HG03342 (cell line): ENCODE results near the gene ARRB1.
A peak's percentile ranks its signal among the peaks of the same experiment; 100 is the strongest.
"Not testable (repeated sequence)": the region's sequence is repeated elsewhere in the genome, so short reads cannot be mapped to it uniquely, and the experiment has no call there.

Experiments used
- ATAC-seq: cut with Tn5 transposase; IDR thresholded peaks from one replicate; pipeline ENCODE4 v1.9.1; 2021; ENCODE audit warnings: mild to moderate bottlenecking, moderate library complexity; ENCODE audit not compliant: unreplicated experiment

ARRB1 gene

DNA sequence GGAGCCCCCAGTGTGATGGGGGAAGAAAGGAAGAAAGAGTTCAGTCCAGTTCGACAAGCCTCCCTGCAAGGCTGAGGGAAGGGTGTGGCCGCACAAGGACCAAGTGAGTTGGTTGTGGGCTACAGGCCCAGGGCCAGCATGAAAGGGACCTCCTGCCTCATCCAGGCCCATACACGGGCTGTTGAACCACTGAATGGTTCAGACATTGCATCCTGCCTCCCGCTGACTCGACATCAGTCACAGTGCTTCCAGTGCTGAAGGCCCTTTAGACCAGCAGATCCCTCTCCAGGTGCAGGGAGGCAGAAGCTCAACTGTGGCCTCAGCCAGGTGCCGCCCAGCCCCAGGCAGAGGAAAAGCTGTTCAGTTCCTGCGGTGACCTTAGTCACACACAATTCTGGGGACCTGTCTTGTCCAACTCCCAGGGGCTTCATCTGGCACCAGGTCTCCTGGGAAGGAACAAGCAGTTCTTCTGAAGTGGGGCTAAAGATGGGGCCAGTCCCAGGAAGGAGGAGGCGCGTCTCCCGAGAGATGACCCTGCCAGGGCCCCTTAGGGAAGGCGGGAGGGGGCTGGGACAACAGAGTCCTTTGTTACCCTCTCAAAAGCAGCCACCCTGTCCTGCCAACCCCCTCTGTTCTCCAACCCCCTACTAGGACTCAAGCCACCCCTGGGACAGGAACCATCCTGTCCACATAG is 6.6 kb downstream of the ARRB1 start:
- ATAC-seq, result no peak

DNA sequence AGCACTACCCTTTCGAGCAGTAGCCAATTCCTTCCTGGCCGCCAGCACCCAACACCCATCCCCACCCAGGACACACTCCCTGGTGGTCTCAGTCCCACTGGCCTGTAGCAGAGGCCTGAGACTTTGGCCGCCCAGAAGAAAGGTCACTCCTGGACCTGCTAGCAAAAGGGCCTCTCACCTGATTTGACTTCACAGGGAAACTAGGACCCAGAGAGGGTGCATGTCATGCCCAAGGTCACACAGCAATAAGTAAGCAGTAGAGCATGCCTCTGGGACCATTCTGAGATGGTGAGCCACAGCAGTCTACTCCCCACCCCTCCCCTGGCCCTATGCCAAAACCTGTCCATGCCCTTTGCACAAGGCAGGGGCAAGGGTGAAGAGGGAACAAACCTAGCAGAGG is 7.3 kb downstream of the ARRB1 start:
- ATAC-seq, result no peak

DNA sequence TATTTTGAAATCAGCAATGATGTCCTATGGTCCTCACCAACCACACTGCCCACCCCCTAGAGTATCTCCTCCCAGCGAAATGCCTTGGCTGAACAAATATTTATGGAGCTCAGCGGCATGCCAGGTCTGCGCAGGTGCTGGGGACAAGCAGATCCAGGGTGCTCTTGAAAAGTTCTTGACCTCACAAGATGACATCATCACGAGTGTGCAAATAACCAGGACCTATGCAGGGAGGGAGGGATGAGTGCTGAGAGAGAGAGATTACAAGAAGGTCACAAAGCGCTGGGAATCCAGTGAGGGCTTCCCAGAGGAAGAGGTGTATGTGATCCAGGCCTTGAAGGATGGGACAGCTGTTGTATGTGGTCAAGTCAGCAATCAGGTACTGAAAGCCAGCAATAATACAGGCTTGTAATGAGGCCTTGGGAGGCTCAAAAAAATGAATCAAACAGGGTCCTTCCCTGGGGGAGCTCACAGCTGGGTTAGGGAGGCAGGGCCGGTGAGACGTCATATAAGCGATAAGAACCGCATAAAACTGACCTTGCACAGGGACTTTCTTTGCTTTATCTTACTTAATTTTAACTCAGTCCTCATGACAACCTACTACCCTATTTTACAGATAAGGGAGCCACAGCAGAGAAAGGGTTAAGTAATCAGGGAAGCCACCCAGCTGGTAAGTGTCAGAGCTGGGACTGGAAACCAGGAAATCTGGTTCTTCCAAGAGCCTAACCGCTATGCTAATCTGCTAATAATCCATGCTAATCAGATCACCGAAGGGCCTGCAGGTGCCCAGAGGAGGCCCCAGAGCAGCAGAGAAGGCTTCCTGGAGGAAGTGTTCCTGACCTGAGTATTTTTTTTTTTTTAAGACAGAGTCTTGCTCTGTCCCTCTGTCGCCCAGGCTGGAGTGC is 8.2 kb downstream of the ARRB1 start:
- ATAC-seq, result no peak

DNA sequence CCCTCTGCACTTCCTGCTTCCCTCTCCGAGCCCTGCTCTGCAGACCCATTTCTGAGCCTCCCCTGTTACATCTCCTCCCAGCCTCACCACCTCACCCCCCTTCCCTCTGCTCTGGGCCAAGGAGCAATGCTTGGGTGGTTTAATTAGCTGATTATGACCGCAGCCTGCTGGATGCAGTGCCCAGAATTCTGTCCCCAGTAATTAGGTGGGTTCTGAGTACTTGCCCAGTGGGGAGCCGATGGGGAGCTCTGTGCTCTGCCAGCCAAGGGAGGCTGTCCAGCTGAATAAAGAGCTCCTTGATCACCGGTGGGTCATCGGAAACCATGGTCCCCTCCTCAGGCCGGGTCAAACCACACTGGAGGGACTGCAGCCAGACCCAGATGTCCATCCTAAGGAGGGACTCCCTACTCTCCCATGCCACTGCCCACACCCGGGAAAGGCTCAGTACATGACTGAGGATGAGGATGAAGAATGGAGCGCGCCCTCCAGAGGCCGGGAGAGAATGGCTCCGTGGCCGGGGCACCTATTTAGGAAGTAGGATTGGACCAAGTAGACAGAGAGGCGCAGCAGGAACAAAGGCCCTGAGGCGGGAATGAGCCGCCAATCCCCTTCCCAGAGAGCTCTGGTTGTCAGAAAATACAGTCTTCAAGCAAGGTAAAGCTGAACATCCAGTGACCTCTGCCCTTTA is 9.1 kb downstream of the ARRB1 start:
- ATAC-seq, result no peak

DNA sequence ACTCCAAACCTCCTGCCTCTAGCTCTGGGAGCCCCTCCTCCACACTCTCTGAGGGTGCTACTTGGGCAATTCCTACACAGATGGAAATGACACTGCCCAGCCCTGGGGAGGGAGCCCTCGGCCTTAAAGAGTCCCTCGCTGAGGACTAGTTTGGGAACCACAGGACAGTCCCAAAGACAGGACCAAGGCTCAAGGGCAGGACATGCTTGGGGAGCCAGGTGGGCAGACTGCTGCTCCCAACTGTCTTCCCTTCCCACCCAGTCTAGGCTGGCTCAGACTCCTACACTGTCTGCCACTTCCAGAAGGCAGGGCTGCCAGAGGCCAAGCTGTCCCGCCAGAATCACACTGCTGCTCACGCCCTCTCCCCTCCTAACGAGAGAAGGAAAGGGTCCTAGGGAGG is 9.8 kb downstream of the ARRB1 start:
- no peak for ATAC-seq

DNA sequence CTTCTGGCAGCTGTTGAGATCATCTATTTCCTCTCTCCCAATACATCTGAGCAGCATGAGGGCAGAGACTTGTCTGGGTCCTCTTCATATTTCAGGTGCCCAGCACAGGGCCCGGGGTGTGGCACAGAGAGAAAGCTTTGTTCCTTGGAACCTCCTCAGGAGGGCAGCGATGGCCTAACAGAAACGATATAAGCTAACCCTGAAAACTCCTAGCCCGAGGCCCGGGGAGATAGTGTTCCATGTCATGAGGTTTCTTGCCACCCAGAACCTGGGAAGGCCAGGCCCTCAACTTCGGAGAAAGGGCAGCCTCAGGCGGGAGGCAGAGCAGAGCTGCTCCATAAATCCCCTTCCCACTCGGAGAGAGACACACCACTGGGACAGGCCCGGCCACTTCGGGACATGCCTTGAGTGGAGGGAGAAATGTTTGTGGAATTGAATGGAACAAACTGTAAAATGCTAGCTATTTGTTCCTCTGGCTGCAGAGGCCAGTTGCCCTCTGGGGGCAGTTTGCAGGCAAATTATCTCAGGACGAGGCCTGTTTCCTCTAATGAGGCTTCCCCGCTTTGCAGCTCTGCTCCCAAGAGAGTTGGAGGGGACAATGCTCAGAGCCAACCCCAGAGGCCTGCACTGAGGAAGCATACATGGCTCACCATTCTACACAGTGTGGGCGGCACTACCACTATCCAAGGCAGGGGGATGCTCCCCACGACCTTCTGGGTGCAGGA is 11.6 kb downstream of the ARRB1 start:
- ATAC-seq, result peak; percentile 13

DNA sequence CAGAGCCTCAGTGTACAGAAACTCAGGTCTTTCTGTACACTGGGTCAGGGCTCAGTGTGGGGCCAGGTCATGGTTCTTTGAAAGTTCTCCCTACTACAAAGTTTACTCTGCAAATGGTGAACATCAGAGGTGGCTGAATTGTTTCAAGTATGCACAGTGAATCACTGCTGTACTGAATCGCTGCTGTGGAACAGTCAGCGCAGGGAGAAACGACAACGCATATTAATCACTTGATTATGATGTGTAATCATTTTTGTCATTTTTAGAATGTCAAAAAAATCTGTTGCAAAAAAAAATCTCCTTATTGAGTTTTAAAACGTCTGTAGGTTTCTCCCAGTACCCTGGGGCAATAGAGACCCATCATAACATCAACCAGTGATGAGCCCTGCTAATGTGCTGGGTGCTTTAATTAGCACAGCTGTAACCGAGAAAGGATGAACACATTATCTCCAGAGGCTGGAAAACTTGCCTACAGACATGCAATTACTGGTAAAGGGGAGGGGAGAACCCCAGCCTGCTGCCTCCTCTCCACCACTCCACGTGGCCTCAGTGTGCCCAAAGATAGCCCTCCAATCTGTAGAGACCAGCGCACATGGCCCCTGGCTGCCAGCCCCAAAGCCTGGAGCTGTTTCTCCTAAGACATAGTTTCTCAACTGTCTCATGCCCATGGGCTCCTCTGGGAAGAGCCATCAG is 12.8 kb downstream of the ARRB1 start:
- ATAC-seq, result no peak

DNA sequence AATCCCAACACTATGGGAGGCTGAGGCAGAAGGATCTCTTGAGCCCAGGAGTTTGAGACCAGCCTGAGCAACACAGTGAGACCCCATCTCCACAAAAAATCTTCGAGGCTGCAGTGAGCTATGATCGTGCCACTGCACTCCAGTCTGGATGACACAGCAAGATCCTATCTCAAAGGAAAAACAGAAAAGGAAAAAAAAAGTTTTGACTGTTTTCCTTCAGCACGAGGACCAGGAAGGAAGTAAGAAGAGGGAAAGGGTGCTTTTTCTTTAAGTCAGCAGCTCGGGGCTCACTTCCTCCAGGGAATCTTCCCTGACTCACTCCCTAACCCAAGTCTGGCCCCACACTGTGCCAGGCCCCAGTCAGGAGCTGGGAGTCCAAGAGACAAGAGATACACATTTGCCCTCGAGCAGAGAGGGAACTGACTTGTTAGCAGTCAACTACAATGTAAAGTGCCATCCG is 14.2 kb downstream of the ARRB1 start:
- ATAC-seq, result no peak

DNA sequence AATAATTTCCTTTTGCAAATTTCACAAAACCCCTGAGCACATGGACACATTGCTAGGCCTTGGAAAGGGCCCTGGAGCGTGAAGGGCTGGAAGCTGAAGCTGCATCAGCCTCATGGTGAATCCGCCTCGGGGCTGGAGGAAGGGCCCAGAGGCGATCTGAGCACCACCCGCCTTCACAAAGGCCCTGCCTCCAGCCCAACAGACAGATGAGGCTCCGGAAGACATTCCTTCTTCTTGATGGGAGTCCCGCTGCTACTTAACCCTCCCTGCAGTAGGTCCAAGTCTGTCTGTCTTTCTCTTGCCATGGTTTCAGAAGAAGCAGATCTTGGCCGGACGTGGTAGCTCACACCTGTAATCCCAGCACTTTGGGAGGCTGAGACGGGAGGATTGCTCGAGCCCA is 16.5 kb downstream of the ARRB1 start:
- no peak for ATAC-seq

DNA sequence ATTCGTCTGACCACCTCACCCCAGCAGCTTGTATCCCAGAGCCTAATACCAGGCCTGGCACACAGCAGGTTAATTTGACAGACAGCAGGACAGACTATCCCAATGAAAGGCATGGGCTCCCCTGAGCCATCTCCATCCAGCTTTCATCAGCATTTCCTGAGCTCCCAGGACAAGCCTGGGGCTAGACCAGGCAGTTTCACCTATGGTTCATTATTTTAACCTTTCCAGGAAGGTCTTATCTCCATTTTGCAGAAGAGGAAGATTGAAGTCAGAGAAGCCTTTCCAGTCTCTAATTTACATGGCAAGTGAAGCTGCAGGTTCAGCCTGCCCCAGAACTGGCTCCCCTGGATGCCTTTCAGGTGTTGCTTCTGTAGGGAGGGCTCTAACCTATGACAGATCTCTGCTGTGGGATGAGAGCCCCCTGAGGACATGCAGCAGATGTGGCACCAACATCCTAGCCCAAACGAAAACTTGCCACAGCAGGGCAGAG is 17.0 kb downstream of the ARRB1 start:
- no peak for ATAC-seq

DNA sequence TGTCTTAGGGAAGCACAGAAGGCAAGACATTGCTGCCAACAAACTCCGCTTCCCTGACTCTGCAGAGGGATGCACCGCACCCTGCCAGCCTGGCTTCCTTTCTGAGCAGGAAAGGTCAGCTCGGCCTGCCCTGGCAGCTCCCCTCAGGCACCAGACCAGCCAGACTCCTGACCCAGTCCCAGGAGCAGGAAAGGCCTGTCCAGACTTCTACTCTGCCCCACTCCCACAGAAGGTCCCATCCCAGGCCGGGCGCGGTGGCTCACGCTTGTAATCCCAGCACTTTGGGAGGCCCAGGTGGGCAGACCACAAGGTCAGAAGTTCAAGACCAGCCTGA is 17.7 kb downstream of the ARRB1 start:
- no peak for ATAC-seq

DNA sequence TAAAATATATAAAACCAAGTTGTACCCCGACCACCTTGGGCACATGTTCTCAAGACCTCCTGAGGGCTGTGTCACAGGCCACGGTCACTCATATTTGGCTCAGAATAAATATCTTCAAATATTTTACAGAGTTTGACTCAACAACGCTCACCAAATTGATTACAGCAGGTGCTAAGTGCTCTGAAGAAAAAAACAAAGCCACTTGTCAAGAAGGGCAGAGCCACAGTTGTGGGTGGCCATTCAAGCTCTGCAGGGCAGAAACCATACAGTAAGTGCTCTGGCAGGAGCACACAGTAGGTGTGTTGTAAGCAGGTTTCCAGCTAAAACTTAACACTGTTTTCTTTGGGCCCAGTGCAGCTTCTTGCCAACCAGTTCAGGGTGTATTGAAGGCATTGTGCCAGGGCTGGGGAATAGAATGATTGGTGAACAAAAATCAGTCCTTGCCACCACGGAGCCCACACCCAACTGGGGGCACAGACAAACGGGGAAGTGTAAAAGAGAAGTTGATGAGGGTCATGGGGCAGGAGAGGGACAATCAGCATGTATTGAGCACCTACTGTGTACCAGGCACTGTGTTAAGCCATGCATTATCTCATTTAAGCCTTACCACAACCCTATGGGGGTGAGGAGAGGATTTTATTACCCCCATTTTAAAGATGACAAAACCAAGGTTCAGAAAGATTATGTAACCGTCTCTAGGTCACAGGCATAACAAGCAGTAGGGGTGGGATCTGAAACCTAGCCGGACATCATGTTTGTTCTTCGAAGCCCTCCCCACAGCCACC is 18.2 kb downstream of the ARRB1 start:
- ATAC-seq, result no peak

DNA sequence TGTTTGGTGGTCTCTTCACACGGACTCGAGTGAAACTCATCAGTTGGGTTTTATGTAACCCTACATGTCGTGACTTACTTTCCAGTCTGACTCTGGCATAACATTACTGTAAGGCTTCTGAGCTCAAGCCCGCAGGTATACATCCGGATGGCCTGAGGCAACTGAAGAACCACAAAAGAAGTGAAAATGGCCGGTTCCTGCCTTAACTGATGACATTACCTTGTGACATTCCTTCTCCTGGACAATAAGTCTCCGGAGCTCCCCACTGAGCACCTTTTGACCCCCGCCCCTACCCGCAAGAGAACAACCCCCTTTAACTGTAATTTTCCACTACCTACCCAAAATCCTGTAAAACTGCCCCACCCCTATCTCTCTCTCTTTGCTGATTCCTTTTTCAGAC is 19.7 kb downstream of the ARRB1 start:
- ATAC-seq, result not testable (repeated sequence)

DNA sequence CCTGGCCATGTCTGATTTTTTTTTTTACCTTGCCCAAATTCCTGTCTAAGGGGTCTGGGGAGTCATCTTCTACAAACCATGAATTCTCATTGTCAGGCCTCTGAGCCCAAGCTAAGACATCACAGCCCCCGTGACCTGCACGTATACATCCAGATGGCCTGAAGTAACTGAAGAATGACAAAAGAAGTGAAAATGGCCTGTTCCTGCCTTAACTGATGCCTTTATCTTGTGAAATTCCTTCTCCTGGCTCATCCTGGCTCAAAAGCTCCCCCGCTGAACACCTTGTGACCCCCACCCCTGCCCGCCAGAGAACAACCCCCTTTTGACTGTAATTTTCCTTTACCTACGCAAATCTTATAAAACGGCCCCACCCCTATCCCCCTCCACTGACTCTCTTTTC is 20.2 kb downstream of the ARRB1 start:
- ATAC-seq, result not testable (repeated sequence)

DNA sequence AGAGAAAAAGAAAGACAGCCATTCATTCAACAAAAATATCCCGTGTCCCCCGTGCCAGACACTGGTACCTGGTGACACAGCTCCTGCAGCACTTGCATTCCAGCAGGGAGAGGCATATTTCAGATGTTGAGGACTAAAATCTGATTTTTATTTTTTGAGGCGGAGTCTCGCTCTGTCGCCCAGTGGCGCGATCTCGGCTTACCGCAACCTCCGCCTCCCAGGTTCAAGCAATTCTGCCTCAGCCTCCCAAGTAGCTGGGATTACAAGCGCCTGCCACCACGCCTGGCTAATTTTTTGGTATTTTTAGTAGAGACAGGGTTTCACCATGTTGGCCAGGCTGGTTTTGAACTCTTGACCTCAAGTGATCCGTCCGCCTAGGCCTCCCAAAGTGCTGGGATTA is 20.6 kb downstream of the ARRB1 start:
- ATAC-seq, result not testable (repeated sequence)

DNA sequence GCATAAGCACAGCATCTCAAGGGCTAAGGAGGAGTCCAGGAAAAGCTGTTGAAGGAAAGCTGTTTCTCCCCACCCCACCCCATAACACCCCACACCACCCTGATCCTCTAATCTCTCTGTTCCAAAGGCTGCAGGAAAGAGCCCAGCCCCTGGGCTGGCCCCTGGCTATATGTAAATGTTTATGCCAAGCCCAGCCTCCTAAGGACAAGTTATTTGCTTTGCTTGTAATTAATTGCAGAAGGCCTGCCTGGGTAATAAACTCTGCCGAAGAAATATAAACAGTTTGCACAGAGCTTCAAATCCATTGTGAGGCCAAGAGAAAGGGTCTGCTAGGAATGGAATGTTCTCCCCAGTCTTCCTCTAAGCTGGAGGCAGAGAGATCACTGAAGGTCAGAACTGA is 21.2 kb downstream of the ARRB1 start:
- no peak for ATAC-seq

DNA sequence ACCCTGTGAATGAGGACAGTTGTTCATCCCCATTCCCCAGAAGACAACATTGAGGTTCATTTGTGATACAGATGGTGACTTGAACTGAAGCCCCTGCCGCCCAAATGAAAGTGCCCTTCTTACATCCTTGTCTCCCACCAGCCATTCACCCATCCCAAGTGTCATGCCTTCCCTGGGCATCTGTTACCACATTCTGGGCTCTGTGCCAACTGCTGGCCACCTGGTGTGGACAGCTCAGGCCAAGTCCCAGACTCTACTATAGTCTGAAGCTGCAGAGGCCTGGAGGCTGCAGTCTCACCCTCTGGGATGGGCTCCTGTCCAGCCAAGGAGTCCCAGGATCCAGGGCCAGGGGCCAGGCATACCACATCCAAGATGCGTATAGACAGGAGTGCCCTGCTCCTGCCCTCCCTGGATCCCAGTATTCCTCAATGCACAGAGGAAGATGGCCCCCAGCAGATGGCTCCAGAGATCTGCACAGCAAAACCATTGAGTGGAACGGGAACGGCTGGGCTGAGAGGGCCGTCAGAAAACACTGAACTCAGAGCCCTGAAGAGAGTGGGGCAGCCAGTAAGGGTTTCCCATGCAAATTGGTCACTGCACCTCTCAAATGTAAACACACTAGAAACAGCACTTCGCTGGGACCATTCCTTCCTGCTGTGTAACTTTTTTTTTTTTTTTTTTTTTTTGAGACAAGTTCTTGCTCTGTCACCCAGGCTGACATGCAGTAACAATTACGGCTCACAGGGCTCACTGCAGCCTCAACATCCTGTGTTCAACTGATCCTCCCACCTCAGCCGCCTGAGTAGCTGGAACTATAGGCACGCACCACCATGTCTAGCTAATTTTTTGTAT is 22.8 kb downstream of the ARRB1 start:
- ATAC-seq, result no peak

DNA sequence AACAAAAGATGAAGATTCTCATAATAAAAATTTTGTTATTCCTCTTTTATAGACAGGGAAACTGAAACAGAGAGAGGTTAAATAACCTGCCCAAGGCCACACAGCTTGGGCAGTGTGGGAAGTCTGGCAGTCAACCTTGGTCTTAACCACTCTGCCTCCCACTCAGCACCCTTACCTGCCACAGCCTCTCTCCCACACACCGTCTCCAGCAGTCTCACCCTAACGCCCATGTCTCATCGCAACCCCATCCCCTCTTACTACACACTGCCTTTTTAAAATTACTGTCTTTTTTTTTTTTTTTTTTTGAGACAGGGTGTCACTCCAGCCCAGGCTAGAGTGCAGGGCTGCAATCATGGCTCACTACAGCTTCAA is 25.0 kb downstream of the ARRB1 start:
- no peak for ATAC-seq
